ENCODE results near the gene HTN1. TPM values are rescaled to one million over a fixed set of nuclear protein-coding genes. Genes with fewer than 3 reads are reported as not detected.
"Not testable (repeated sequence)": the region's sequence is repeated elsewhere in the genome, so short reads cannot be mapped to it uniquely, and the experiment has no call there.

HTN1 gene
- total RNA-seq, 4 donors from 2014 or later, result not detected

DNA sequence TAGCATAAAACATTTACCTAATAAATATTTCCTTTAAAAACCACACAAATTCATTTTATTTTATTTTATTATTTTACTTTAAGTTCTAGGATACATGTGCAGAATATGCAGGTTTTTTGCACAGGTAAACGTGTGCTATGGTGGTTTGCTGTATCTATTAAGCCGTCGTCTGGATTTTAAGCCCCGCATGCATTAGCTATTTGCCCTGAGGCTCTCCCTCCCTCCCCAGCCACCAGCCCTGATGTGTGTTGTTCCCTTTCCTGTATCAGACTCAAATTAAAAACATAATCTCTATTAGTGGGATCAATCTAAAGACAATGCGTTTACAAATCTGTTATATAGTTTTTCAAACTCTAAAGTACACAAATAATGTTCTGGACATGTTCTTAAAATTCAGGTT, 23.2 kb upstream of the HTN1 start:
- H3K4me1 ChIP-seq, result no peaks in the 10 kb centered on the region
- ATAC-seq, result no peak
- no peak overlapping the region for H3K27ac ChIP-seq
- H3K36me3 ChIP-seq, result no peaks in the 10 kb centered on the region
- H3K9me3 ChIP-seq, result no peaks in the 10 kb centered on the region
- TF ChIP-seq POLR2A (IDR thresholded peaks at IDR 0.05), result no peak
- TF ChIP-seq POLR2AphosphoS5 (IDR thresholded peaks at IDR 0.05), result no peak
- TF ChIP-seq EP300 (IDR thresholded peaks at IDR 0.05), result no peak
- TF ChIP-seq, protein P1, sequence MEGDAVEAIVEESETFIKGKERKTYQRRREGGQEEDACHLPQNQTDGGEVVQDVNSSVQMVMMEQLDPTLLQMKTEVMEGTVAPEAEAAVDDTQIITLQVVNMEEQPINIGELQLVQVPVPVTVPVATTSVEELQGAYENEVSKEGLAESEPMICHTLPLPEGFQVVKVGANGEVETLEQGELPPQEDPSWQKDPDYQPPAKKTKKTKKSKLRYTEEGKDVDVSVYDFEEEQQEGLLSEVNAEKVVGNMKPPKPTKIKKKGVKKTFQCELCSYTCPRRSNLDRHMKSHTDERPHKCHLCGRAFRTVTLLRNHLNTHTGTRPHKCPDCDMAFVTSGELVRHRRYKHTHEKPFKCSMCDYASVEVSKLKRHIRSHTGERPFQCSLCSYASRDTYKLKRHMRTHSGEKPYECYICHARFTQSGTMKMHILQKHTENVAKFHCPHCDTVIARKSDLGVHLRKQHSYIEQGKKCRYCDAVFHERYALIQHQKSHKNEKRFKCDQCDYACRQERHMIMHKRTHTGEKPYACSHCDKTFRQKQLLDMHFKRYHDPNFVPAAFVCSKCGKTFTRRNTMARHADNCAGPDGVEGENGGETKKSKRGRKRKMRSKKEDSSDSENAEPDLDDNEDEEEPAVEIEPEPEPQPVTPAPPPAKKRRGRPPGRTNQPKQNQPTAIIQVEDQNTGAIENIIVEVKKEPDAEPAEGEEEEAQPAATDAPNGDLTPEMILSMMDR (IDR thresholded peaks at IDR 0.05), result no peak
- 84% methylated on average over 5 of the region's 5 CpGs for WGBS, 2 donors (ENCODE audit: low coverage in 1 of 2)
- no peak overlapping the region for H3K4me3 ChIP-seq
- no peaks in the 10 kb centered on the region for H3K27me3 ChIP-seq

DNA sequence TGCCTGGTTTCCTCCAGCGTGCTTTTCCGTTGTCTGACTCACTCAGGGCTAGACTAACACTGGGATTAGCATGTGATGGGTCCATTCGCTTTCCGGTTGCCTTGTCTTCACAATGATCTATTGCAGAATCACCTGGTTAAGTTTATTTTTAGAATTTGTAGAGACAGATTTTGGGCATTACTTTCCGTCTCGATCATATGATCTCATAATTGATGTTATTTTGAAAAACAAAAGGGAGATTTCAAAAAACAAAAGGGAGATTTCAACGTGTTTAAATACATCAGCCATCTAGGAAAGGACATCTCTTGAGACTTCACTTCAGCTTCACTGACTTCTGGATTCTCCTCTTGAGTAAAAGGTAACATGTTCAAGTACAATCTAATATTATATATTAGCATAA, 22.1 kb upstream of the HTN1 start, which contains the start of gene HTN3:
HTN3 (plus strand) TSS at position 301 of the 400 bp plus-strand sequence. CDS start 2,282 bp downstream, outside the sequence.
- WGBS, 2 donors (ENCODE audit: low coverage in 1 of 2), result 47 to 71% methylated on average over 4 to 5 of the region's 7 CpGs
- H3K27me3 ChIP-seq, H3K4me3 ChIP-seq, H3K27ac ChIP-seq, H3K4me1 ChIP-seq, H3K9me3 ChIP-seq, H3K36me3 ChIP-seq, ATAC-seq: not testable (repeated sequence)

DNA sequence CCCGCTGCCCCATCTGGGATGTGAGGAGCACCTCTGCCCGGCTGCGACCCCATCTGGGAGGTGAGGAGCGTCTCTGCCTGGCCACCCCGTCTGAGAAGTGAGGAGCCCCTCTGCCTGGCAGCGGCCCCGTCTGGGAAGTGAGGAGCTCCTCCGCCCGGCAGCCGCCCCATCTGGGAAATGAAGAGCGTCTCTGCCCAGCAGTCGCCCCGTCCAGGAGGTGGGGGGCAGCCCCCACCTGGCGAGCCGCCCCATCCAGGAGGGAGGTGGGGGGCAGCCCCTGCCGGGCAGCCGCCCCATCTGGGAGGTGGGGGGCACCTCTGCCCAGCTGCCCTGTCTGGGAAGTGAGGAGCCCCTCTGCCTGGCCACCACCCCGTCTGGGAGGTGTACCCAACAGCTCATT, 12.7 kb upstream of the HTN1 start:
- H3K27ac ChIP-seq, H3K27me3 ChIP-seq, H3K4me1 ChIP-seq, H3K4me3 ChIP-seq, H3K9me3 ChIP-seq, H3K36me3 ChIP-seq, ATAC-seq: not testable (repeated sequence)
- no CpG with 5 or more reads among the region's 18 CpGs for WGBS, 2 donors (ENCODE audit: low coverage in 1 of 2)

DNA sequence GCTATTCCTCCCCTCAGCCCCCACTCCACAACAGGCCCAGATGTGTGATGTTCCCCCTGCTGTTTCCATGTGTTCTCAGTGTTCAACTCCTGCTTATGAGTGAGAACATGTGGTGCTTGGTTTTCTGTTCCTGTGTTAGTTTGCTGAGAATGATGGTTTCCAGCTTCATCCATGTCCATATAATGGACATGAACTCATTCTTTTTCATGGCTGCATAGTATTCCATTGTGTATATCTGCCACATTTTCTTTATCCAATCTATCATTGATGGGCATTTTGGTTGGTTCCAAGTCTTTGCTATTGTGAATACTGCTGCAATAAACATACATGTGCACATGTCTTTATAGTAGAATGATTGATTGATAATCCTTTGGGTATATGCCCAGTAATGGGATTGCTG, 10.3 kb upstream of the HTN1 start:
- H3K4me1 ChIP-seq, H3K36me3 ChIP-seq, H3K27ac ChIP-seq, ATAC-seq, H3K9me3 ChIP-seq, H3K4me3 ChIP-seq, H3K27me3 ChIP-seq: not testable (repeated sequence)

DNA sequence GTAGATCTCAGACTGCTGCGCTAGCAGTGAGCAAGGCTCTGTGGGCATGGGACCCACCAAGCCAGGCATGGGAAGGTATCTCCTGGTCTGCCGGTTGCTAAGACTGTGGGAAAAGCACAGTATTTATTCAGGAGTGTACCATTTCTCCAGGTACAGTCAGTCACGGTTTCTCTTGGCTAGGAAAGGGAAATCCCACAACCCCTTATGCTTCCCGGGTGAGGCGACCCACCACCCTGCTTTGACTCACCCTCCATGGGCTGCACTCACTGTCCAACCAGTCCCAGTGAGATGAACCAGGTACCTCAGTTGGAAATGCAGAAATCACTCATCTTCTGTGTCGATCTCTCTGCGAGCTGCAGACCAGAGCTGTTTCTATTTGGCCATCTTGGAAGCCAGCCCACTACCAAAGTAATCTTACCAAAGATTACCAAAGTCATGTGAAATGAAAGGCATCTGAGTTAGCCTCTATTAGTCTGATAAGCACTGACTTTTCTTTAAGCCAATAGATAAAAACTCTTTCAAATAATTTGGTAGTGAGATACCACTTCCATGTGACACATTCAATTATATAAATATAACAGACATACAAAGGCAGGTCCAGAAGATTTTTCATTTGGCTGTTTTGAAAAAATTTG, 8.5 kb upstream of the HTN1 start:
- 71% methylated on average over 1 of the region's 7 CpGs; no CpG with 5 or more reads in 1 of the 2 donors for WGBS, 2 donors (ENCODE audit: low coverage in 1 of 2)
- H3K9me3 ChIP-seq, result no peaks in the 10 kb centered on the region
- ATAC-seq, result no peak
- no peaks in the 10 kb centered on the region for H3K4me1 ChIP-seq
- no peak overlapping the region for H3K4me3 ChIP-seq
- H3K27ac ChIP-seq, result no peak overlapping the region
- TF ChIP-seq, protein P1 (IDR thresholded peaks at IDR 0.05), result no peak
- TF ChIP-seq EP300 (IDR thresholded peaks at IDR 0.05) (no peak), POLR2AphosphoS5 (IDR thresholded peaks at IDR 0.05) (no peak), POLR2A (IDR thresholded peaks at IDR 0.05) (no peak)
- no peaks in the 10 kb centered on the region for H3K27me3 ChIP-seq
- H3K36me3 ChIP-seq, result no peaks in the 10 kb centered on the region

DNA sequence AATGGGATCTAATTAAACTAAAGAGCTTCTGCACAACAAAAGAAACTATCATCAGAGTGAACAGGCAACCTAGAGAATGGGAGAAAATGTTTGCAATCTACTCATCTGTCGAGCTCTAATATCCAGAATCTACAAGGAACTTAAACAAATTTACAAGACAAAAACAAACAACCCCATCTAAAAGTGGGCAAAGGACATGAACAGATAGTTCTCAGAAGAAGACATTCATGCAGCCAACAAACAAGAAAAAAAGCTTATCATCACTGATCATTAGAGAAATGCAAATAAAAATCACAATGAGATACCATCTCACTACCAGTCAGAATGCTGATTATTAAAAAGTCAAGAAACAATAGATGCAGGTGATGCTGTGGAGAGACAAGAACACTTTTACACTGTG, 6.3 kb downstream of the HTN1 start:
- 20 to 38% methylated on average over 1 of the region's 1 CpG for WGBS, 2 donors (ENCODE audit: low coverage in 1 of 2)
- H3K9me3 ChIP-seq, result peaks cover 0 to 12% (median 0%) of the 10 kb centered on the region in 3 donors
- not testable (repeated sequence) for H3K36me3 ChIP-seq, H3K4me3 ChIP-seq, ATAC-seq, H3K27me3 ChIP-seq, H3K4me1 ChIP-seq, H3K27ac ChIP-seq

DNA sequence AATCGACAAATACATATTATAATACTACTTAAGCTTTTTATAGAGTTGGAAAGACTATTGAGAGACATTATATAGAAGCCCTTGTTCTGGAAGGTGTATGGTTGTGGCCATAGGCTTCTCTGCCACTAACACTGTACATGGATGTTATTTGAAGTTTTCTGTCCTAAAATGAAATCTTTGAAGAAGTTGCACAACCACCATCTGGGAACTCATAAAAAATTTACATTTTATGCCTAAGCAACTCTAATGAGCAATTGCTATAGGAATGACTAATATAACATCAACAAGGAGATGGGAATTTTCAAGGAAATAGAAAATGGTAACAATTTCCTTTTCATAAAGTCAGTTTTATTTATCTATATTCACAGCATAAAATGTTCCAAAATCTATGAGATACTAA, 7.4 kb downstream of the HTN1 start:
- WGBS, 2 donors (ENCODE audit: low coverage in 1 of 2), result 75% methylated on average over 1 of the region's 1 CpG
- no peak overlapping the region for H3K27ac ChIP-seq
- TF ChIP-seq, protein P1 (IDR thresholded peaks at IDR 0.05), result no peak
- TF ChIP-seq POLR2AphosphoS5 (IDR thresholded peaks at IDR 0.05), result no peak
- no peak for TF ChIP-seq EP300 (IDR thresholded peaks at IDR 0.05)

More for the DNA sequence above, 7.4 kb downstream of the HTN1 start:
- H3K4me1 ChIP-seq, result no peaks in the 10 kb centered on the region
- no peaks in the 10 kb centered on the region for H3K36me3 ChIP-seq
- no peak overlapping the region for H3K4me3 ChIP-seq
- H3K9me3 ChIP-seq, result peaks cover 0 to 12% (median 0%) of the 10 kb centered on the region in 3 donors
- ATAC-seq, result no peak
- no peaks in the 10 kb centered on the region for H3K27me3 ChIP-seq

Measured in gastroesophageal sphincter (tissue), 4 donors.